ENCODE results near the gene C4orf50. TPM values are rescaled to one million over a fixed set of nuclear protein-coding genes. Genes with fewer than 3 reads are reported as not detected.

The C4orf50 gene
- total and polyA plus RNA-seq, 2 of the 13 experiments (the other 11 are each of a cell fraction or from before 2014, with no cell fraction given), result not detected

DNA sequence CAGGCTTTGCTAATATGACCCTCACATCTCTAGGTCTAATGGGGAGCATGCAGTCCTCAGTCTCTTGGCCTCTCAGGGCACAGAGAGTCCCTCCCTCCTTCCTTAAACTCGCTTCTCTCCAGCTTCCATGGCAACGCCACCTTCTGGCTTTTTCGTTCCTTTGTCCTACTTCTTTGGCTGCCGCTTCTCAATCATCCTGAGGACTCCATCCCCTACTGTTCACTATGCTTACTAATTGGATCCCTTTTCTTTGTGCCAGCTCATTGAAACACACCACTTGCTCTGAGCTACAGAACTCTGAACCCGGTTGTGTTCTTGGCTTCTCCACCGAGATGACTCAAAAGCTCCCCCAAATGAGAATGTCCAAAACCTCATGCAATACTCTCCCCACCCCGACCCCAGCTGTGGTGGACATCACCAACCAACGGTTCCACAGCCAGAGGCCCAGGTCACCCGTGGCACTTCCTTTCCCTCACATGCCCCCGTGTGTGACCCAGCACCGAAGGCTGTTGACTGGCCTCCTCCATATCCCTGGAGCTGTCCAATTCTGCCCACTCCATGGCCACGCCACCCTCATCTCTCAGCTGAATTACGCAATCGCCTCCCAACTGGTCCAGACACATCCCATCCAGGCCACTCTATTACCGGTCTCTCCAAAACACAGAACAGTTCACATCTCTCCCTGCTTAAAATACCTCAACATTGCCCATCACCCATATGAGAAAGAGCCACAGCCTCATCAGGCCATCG is 160.0 kb downstream of the C4orf50 start:
- Histone ChIP-seq H3K27me3 (ENCODE audit: control insufficient read depth in 1 of 2, insufficient read depth in 2 of 2, low read length in 2 of 2) (peaks cover 3 to 11% of the 10 kb centered on the region in 2 experiments; a peak in 4 of 5 replicates), H3K9me3 (ENCODE audit: low read length) (no peaks in the 10 kb centered on the region), H3K4me1 (ENCODE audit: insufficient read depth, low read length) (no peaks in the 10 kb centered on the region), H2AFZ (ENCODE audit: low read length) (no peak overlapping the region), H3K79me2 (ENCODE audit: insufficient read depth, low read length) (no peaks in the 10 kb centered on the region), H3K9ac (ENCODE audit: insufficient read depth, low read depth, low read length) (no peak overlapping the region), H3K36me3 (replicated peaks in 1 of 2; ENCODE audit: control insufficient read depth in 1 of 2, insufficient read depth in 2 of 2, low read length in 2 of 2) (no peaks in the 10 kb centered on the region), H3K4me3 (replicated peaks in 1 of 3; ENCODE audit: insufficient read depth in 1 of 3, low read depth in 2 of 3, low read length in 3 of 3) (no peak overlapping the region), H3K4me2 (ENCODE audit: low read depth, low read length) (no peak overlapping the region), H4K20me1 (ENCODE audit: insufficient read depth, low read length) (no peaks in the 10 kb centered on the region), H3K27ac (ENCODE audit: extremely low read length, insufficient read depth, low read length) (no peak overlapping the region)
- POLR2A ChIA-PET, result no interaction called here
- in situ Hi-C loops (cut with HindIII; ENCODE audit: extremely low pct_ligation_motif_present, low pct_unique_long_range_greater_than_20kb) (no loop called here), intact Hi-C loops (cut with micrococcal nuclease; ENCODE audit: unreplicated experiment) (no loop called here)
- FAIRE-seq, result no peak
- 19% methylated on average over 16 of the region's 16 CpGs for WGBS (ENCODE audit: low lambda C conversion rate)
- BruUV-seq (replicated peaks), result no TSS peak
- TF ChIP-seq CEBPB (IDR thresholded peaks at IDR 0.05; ENCODE audit: borderline replicate concordance, low read depth, low read length) (peak; percentile 86), SMAD9 (CRISPR knock-in tag; IDR thresholded peaks at IDR 0.05) (no peak), CEBPG (CRISPR knock-in tag; IDR thresholded peaks at IDR 0.05) (peak; percentile 25; the same call in 1 of the 2 replicates)
- no peak for ATAC-seq
- CTCF ChIA-PET (ENCODE audit: low intra/inter-chr PET ratio, low total read pairs), result no interaction called here
- no peak for DNase-seq (ENCODE audit: low spot score)

DNA sequence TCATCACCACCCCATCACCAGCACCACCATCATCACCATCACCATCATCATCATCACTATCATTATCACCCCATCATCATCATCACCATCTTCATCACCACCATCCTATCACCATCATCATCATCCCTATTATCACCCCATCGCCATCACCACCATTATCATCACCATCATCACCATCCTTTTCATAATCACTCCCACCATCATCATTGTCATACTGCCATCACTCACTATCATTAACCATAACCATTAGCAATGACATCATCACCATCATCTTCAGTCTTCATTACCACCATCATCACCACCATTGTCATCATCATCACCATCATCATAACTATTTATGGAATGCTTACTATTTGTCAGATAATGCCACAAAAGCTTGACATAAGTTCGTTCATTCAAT is 161.0 kb downstream of the C4orf50 start:
- H2AFZ ChIP-seq (ENCODE audit: low read length), result no peak overlapping the region
- H3K36me3 ChIP-seq (replicated peaks in 1 of 2; ENCODE audit: control insufficient read depth in 1 of 2, insufficient read depth in 2 of 2, low read length in 2 of 2), result no peaks in the 10 kb centered on the region
- no peaks in the 10 kb centered on the region for H4K20me1 ChIP-seq (ENCODE audit: insufficient read depth, low read length)
- no peaks in the 10 kb centered on the region for H3K79me2 ChIP-seq (ENCODE audit: insufficient read depth, low read length)
- FAIRE-seq (no peak), DNase-seq (ENCODE audit: low spot score) (no peak), ATAC-seq (no peak)
- no peaks in the 10 kb centered on the region for H3K4me1 ChIP-seq (ENCODE audit: insufficient read depth, low read length)
- CTCF ChIA-PET (ENCODE audit: low intra/inter-chr PET ratio, low total read pairs), result no interaction called here
- no TSS peak for BruUV-seq (replicated peaks)
- peaks cover 3 to 11% of the 10 kb centered on the region in 2 experiments; a peak in 3 of 5 replicates for H3K27me3 ChIP-seq (ENCODE audit: control insufficient read depth in 1 of 2, insufficient read depth in 2 of 2, low read length in 2 of 2)
- H3K4me2 ChIP-seq (ENCODE audit: low read depth, low read length), result no peak overlapping the region
- in situ Hi-C loops (cut with HindIII; ENCODE audit: extremely low pct_ligation_motif_present, low pct_unique_long_range_greater_than_20kb) (no loop called here), intact Hi-C loops (cut with micrococcal nuclease; ENCODE audit: unreplicated experiment) (no loop called here)
- H3K4me3 ChIP-seq (replicated peaks in 1 of 3; ENCODE audit: insufficient read depth in 1 of 3, low read depth in 2 of 3, low read length in 3 of 3), result no peak overlapping the region
- no peak overlapping the region for H3K27ac ChIP-seq (ENCODE audit: extremely low read length, insufficient read depth, low read length)
- POLR2A ChIA-PET, result no interaction called here
- no peaks in the 10 kb centered on the region for H3K9me3 ChIP-seq (ENCODE audit: low read length)
- no peak overlapping the region for H3K9ac ChIP-seq (ENCODE audit: insufficient read depth, low read depth, low read length)
- WGBS (ENCODE audit: low lambda C conversion rate), result 1% methylated on average over 2 of the region's 2 CpGs
- TF ChIP-seq, protein P1, sequence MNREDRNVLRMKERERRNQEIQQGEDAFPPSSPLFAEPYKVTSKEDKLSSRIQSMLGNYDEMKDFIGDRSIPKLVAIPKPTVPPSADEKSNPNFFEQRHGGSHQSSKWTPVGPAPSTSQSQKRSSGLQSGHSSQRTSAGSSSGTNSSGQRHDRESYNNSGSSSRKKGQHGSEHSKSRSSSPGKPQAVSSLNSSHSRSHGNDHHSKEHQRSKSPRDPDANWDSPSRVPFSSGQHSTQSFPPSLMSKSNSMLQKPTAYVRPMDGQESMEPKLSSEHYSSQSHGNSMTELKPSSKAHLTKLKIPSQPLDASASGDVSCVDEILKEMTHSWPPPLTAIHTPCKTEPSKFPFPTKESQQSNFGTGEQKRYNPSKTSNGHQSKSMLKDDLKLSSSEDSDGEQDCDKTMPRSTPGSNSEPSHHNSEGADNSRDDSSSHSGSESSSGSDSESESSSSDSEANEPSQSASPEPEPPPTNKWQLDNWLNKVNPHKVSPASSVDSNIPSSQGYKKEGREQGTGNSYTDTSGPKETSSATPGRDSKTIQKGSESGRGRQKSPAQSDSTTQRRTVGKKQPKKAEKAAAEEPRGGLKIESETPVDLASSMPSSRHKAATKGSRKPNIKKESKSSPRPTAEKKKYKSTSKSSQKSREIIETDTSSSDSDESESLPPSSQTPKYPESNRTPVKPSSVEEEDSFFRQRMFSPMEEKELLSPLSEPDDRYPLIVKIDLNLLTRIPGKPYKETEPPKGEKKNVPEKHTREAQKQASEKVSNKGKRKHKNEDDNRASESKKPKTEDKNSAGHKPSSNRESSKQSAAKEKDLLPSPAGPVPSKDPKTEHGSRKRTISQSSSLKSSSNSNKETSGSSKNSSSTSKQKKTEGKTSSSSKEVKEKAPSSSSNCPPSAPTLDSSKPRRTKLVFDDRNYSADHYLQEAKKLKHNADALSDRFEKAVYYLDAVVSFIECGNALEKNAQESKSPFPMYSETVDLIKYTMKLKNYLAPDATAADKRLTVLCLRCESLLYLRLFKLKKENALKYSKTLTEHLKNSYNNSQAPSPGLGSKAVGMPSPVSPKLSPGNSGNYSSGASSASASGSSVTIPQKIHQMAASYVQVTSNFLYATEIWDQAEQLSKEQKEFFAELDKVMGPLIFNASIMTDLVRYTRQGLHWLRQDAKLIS (CRISPR knock-in tag; IDR thresholded peaks at IDR 0.05), result no peak
- TF ChIP-seq, protein P2, sequence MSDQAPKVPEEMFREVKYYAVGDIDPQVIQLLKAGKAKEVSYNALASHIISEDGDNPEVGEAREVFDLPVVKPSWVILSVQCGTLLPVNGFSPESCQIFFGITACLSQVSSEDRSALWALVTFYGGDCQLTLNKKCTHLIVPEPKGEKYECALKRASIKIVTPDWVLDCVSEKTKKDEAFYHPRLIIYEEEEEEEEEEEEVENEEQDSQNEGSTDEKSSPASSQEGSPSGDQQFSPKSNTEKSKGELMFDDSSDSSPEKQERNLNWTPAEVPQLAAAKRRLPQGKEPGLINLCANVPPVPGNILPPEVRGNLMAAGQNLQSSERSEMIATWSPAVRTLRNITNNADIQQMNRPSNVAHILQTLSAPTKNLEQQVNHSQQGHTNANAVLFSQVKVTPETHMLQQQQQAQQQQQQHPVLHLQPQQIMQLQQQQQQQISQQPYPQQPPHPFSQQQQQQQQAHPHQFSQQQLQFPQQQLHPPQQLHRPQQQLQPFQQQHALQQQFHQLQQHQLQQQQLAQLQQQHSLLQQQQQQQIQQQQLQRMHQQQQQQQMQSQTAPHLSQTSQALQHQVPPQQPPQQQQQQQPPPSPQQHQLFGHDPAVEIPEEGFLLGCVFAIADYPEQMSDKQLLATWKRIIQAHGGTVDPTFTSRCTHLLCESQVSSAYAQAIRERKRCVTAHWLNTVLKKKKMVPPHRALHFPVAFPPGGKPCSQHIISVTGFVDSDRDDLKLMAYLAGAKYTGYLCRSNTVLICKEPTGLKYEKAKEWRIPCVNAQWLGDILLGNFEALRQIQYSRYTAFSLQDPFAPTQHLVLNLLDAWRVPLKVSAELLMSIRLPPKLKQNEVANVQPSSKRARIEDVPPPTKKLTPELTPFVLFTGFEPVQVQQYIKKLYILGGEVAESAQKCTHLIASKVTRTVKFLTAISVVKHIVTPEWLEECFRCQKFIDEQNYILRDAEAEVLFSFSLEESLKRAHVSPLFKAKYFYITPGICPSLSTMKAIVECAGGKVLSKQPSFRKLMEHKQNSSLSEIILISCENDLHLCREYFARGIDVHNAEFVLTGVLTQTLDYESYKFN (CRISPR knock-in tag; conservative IDR thresholded peaks at IDR 0.05), result no peak
- no peak for TF ChIP-seq KMT2B (CRISPR knock-in tag; IDR thresholded peaks at IDR 0.05)
- no peak for TF ChIP-seq SP5 (CRISPR knock-in tag; IDR thresholded peaks at IDR 0.05; ENCODE audit: borderline replicate concordance, low read depth)
- TF ChIP-seq ZFP41 (CRISPR knock-in tag; IDR thresholded peaks at IDR 0.05; ENCODE audit: borderline replicate concordance), result no peak
- no peak for TF ChIP-seq FLYWCH1 (CRISPR knock-in tag; IDR thresholded peaks at IDR 0.05)

Data from HepG2 (cell line).